ENCODE results near the gene DENND5A.

DENND5A gene

DNA sequence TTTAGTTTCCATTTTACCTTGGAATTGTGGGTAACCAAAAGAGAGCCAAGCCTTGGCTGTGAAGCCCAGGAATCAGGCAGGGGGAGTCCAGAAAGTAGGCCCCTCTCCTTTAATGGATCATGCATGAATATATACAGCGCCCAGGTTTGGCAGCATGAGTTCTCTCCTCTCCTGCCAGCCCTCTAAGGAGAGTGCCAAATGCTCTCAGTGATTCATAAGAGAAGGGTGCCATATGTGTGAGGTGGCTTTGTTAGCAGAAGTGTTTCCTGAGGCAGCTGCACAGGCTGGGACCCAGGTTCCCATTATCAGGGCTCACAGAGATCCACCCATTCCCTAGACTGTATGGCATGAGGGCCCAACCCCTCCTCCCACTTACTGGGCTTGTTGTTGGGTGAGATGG lies 121.4 kb downstream of the DENND5A start:
- Histone ChIP-seq H3K36me3 (ENCODE audit: insufficient read depth, low read depth, low read length) (peaks cover 98% of the 10 kb centered on the region), H3K9ac (ENCODE audit: low read depth, low read length) (no peak overlapping the region), H3K9me3 (ENCODE audit: insufficient read depth, low read depth, low read length) (no peaks in the 10 kb centered on the region), H3K27ac (ENCODE audit: low read length) (no peak overlapping the region), H3K27me3 (ENCODE audit: insufficient read depth, low read length) (no peaks in the 10 kb centered on the region), H3K4me3 (ENCODE audit: low read length) (no peak overlapping the region), H3K4me1 (ENCODE audit: insufficient read depth, low read length) (peaks cover 2% of the 10 kb centered on the region; the same call in 1 of the 2 replicates)

DNA sequence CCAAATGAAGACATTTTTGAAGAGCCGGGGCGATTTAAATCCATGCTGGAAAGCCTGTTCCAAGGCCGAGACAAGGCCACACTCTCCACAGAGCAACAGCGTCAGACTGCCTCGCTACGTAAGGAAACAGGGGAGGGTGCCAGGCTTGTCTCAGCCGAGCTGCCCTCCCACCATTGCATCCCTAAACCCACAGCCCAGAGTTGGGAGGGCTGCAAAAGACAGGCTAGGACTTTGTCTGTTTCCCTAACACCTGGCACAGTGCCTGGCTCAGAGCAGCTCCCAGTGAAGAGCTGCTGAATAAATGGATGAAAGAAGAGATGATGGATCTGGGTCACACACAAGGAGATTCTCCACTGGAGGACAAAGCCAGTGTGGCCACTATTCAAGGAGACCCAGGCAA lies 122.4 kb downstream of the DENND5A start:
- Histone ChIP-seq H3K27me3 (ENCODE audit: insufficient read depth, low read length) (no peaks in the 10 kb centered on the region), H3K36me3 (ENCODE audit: insufficient read depth, low read depth, low read length) (peaks cover 92% of the 10 kb centered on the region), H3K9ac (ENCODE audit: low read depth, low read length) (no peak overlapping the region), H3K9me3 (ENCODE audit: insufficient read depth, low read depth, low read length) (no peaks in the 10 kb centered on the region), H3K27ac (ENCODE audit: low read length) (no peak overlapping the region), H3K4me3 (ENCODE audit: low read length) (no peak overlapping the region), H3K4me1 (ENCODE audit: insufficient read depth, low read length) (peaks cover 11% of the 10 kb centered on the region)

GRCh38 chr11:9141186-9141585 lies 124.0 kb downstream of the DENND5A start:
- Histone ChIP-seq H3K4me1 (ENCODE audit: insufficient read depth, low read length) (peaks cover 11% of the 10 kb centered on the region), H3K27ac (ENCODE audit: low read length) (no peak overlapping the region), H3K9me3 (ENCODE audit: insufficient read depth, low read depth, low read length) (no peaks in the 10 kb centered on the region), H3K27me3 (ENCODE audit: insufficient read depth, low read length) (no peaks in the 10 kb centered on the region), H3K9ac (ENCODE audit: low read depth, low read length) (no peak overlapping the region), H3K4me3 (ENCODE audit: low read length) (no peak overlapping the region), H3K36me3 (ENCODE audit: insufficient read depth, low read depth, low read length) (peaks cover 91% of the 10 kb centered on the region)

- H3K27ac ChIP-seq (ENCODE audit: low read length): no peak overlapping the region
- no peak overlapping the region for H3K4me3 ChIP-seq (ENCODE audit: low read length)
- H3K4me1 ChIP-seq (ENCODE audit: insufficient read depth, low read length): peaks cover 11% of the 10 kb centered on the region
- H3K36me3 ChIP-seq (ENCODE audit: insufficient read depth, low read depth, low read length): peaks cover 78% of the 10 kb centered on the region
- no peak overlapping the region for H3K9ac ChIP-seq (ENCODE audit: low read depth, low read length)
- no peaks in the 10 kb centered on the region for H3K27me3 ChIP-seq (ENCODE audit: insufficient read depth, low read length)
- no peaks in the 10 kb centered on the region for H3K9me3 ChIP-seq (ENCODE audit: insufficient read depth, low read depth, low read length)
Observed at GRCh38 chr11:9139628-9140357, 125.4 kb downstream of the DENND5A start.

- no peak overlapping the region for H3K4me3 ChIP-seq (ENCODE audit: low read length)
- H3K4me1 ChIP-seq (ENCODE audit: insufficient read depth, low read length): peaks cover 11% of the 10 kb centered on the region
- no peak overlapping the region for H3K9ac ChIP-seq (ENCODE audit: low read depth, low read length)
- H3K27me3 ChIP-seq (ENCODE audit: insufficient read depth, low read length): no peaks in the 10 kb centered on the region
- peaks cover 69% of the 10 kb centered on the region for H3K36me3 ChIP-seq (ENCODE audit: insufficient read depth, low read depth, low read length)
- no peak overlapping the region for H3K27ac ChIP-seq (ENCODE audit: low read length)
- no peaks in the 10 kb centered on the region for H3K9me3 ChIP-seq (ENCODE audit: insufficient read depth, low read depth, low read length)
Observed at GRCh38 chr11:9138612-9139579, 126.3 kb downstream of the DENND5A start.

GRCh38 chr11:9138133-9138453 lies 127.1 kb downstream of the DENND5A start:
- Histone ChIP-seq H3K4me1 (ENCODE audit: insufficient read depth, low read length) (peaks cover 11% of the 10 kb centered on the region), H3K9me3 (ENCODE audit: insufficient read depth, low read depth, low read length) (no peaks in the 10 kb centered on the region), H3K27ac (ENCODE audit: low read length) (no peak overlapping the region), H3K9ac (ENCODE audit: low read depth, low read length) (no peak overlapping the region), H3K4me3 (ENCODE audit: low read length) (no peak overlapping the region), H3K27me3 (ENCODE audit: insufficient read depth, low read length) (no peaks in the 10 kb centered on the region), H3K36me3 (ENCODE audit: insufficient read depth, low read depth, low read length) (peaks cover 61% of the 10 kb centered on the region)

GRCh38 chr11:9137293-9138132 lies 127.6 kb downstream of the DENND5A start:
- H3K4me1 ChIP-seq (ENCODE audit: insufficient read depth, low read length): peaks cover 11% of the 10 kb centered on the region
- no peak overlapping the region for H3K4me3 ChIP-seq (ENCODE audit: low read length)
- H3K36me3 ChIP-seq (ENCODE audit: insufficient read depth, low read depth, low read length): peaks cover 55% of the 10 kb centered on the region
- H3K9me3 ChIP-seq (ENCODE audit: insufficient read depth, low read depth, low read length): no peaks in the 10 kb centered on the region
- H3K9ac ChIP-seq (ENCODE audit: low read depth, low read length): no peak overlapping the region
- H3K27me3 ChIP-seq (ENCODE audit: insufficient read depth, low read length): no peaks in the 10 kb centered on the region
- H3K27ac ChIP-seq (ENCODE audit: low read length): no peak overlapping the region

- Histone ChIP-seq H3K4me3 (ENCODE audit: low read length) (no peak overlapping the region), H3K4me1 (ENCODE audit: insufficient read depth, low read length) (peaks cover 11% of the 10 kb centered on the region), H3K9ac (ENCODE audit: low read depth, low read length) (no peak overlapping the region), H3K9me3 (ENCODE audit: insufficient read depth, low read depth, low read length) (no peaks in the 10 kb centered on the region), H3K27ac (ENCODE audit: low read length) (no peak overlapping the region), H3K27me3 (ENCODE audit: insufficient read depth, low read length) (no peaks in the 10 kb centered on the region), H3K36me3 (ENCODE audit: insufficient read depth, low read depth, low read length) (peaks cover 47% of the 10 kb centered on the region)
Observed at GRCh38 chr11:9136741-9137140, 128.4 kb downstream of the DENND5A start.

GRCh38 chr11:9133956-9134355 lies 131.2 kb downstream of the DENND5A start:
- Histone ChIP-seq H3K27ac (ENCODE audit: low read length) (no peak overlapping the region), H3K9ac (ENCODE audit: low read depth, low read length) (no peak overlapping the region), H3K4me3 (ENCODE audit: low read length) (no peak overlapping the region), H3K4me1 (ENCODE audit: insufficient read depth, low read length) (peaks cover 11% of the 10 kb centered on the region), H3K36me3 (ENCODE audit: insufficient read depth, low read depth, low read length) (peaks cover 22% of the 10 kb centered on the region), H3K27me3 (ENCODE audit: insufficient read depth, low read length) (no peaks in the 10 kb centered on the region), H3K9me3 (ENCODE audit: insufficient read depth, low read depth, low read length) (no peaks in the 10 kb centered on the region)

GRCh38 chr11:9132203-9132878 lies 132.8 kb downstream of the DENND5A start:
- Histone ChIP-seq H3K9me3 (ENCODE audit: insufficient read depth, low read depth, low read length) (no peaks in the 10 kb centered on the region), H3K4me1 (ENCODE audit: insufficient read depth, low read length) (no peaks in the 10 kb centered on the region), H3K9ac (ENCODE audit: low read depth, low read length) (no peak overlapping the region), H3K27me3 (ENCODE audit: insufficient read depth, low read length) (no peaks in the 10 kb centered on the region), H3K36me3 (ENCODE audit: insufficient read depth, low read depth, low read length) (peaks cover 12% of the 10 kb centered on the region), H3K27ac (ENCODE audit: low read length) (no peak overlapping the region), H3K4me3 (ENCODE audit: low read length) (no peak overlapping the region)

GRCh38 chr11:9130297-9130696 lies 134.9 kb downstream of the DENND5A start:
- Histone ChIP-seq H3K9me3 (ENCODE audit: insufficient read depth, low read depth, low read length) (no peaks in the 10 kb centered on the region), H3K27ac (ENCODE audit: low read length) (no peak overlapping the region), H3K27me3 (ENCODE audit: insufficient read depth, low read length) (no peaks in the 10 kb centered on the region), H3K4me1 (ENCODE audit: insufficient read depth, low read length) (0 out of 2 replicates have a peak, but pooled peaks cover 4% of the 10 kb centered on the region), H3K9ac (ENCODE audit: low read depth, low read length) (no peak overlapping the region), H3K36me3 (ENCODE audit: insufficient read depth, low read depth, low read length) (no peaks in the 10 kb centered on the region; the same call in 1 of the 2 replicates), H3K4me3 (ENCODE audit: low read length) (no peak overlapping the region)

Measured in iPS-20b (cell line).